PC-3 (cell line): ENCODE results near the gene GIMAP2. TPM values are rescaled to one million over a fixed set of nuclear protein-coding genes. Genes with fewer than 3 reads are reported as not detected.

ENCODE experiments used
- ATAC-seq: fragments of 200-7000 bp; cut with Tn5 transposase; 2 replicates; pipeline ENCODE4 v1.9.1; 2020; ENCODE audit warnings: mild to moderate bottlenecking, moderate library complexity
- BruUV-seq: library from RNA; stranded (reverse); fragments of 400-500 nt; replicated peaks from 2 replicates; lab custom pipeline; 2021; lab: Mats Ljungman, UMichigan
- CTCF ChIA-PET: fragments of 300-600 bp; sonication (Branson Sonifier 250); formaldehyde crosslinking; loops from one replicate; lab custom pipeline; 2022; ENCODE audit warnings: antibody characterized with exemption; lab: Charles Lee
- POLR2A ChIA-PET: fragments of 300-600 bp; sonication (Branson Sonifier 250); formaldehyde crosslinking; loops from one replicate; lab custom pipeline; 2022; ENCODE audit warnings: antibody characterized with exemption; ENCODE audit not compliant: unreplicated experiment; lab: Charles Lee
- DNase-seq: peaks from one replicate; pipeline ENCODE4 v3.0.0-alpha.2; 2015
- H2AFZ ChIP-seq: fragments of 300-600 bp; sonication (generic); 2 replicates; pipeline ENCODE4 v1.6.0; 2016; ENCODE audit warnings: antibody characterized with exemption, low read length
- H3F3A ChIP-seq: fragments of 300-600 bp; sonication (generic); one replicate; pipeline ENCODE4 v1.6.0; 2017; ENCODE audit warnings: antibody characterized with exemption, low read length, control low read depth, mild to moderate bottlenecking; ENCODE audit not compliant: unreplicated experiment
- H3K27ac ChIP-seq: fragments of 300-600 bp; sonication (generic); 2 replicates; pipeline ENCODE4 v1.5.1; 2016; ENCODE audit warnings: mild to moderate bottlenecking, low read length
- H3K27me3 ChIP-seq: fragments of 300-600 bp; sonication (generic); 2 replicates; pipeline ENCODE4 v1.6.1; 2016; ENCODE audit warnings: low read length, mixed read lengths
- H3K36me3 ChIP-seq: fragments of 300-600 bp; sonication (generic); 2 replicates; pipeline ENCODE4 v1.6.1; 2016; ENCODE audit warnings: low read depth, mixed run types, low read length, mixed read lengths
- H3K4me1 ChIP-seq: fragments of 300-600 bp; sonication (generic); 2 replicates; pipeline ENCODE4 v1.5.1; 2016; ENCODE audit warnings: low read length; ENCODE audit not compliant: insufficient read depth
- H3K4me2 ChIP-seq: fragments of 300-600 bp; sonication (generic); 2 replicates; pipeline ENCODE4 v1.6.0; 2016; ENCODE audit warnings: low read length
- H3K4me3 ChIP-seq: fragments of 300-600 bp; sonication (generic); 2 replicates; pipeline ENCODE4 v1.5.1; 2016; ENCODE audit warnings: mild to moderate bottlenecking, low read length, mixed read lengths
- H3K79me2 ChIP-seq: fragments of 300-600 bp; sonication (generic); 2 replicates; pipeline ENCODE4 v1.6.1; 2017; ENCODE audit warnings: low read length, mixed read lengths
- H3K9ac ChIP-seq: fragments of 300-600 bp; sonication (generic); 2 replicates; pipeline ENCODE4 v1.6.0; 2016; ENCODE audit warnings: mild to moderate bottlenecking, low read length
- H3K9me2 ChIP-seq: fragments of 300-600 bp; sonication (generic); replicated peaks from 2 replicates; pipeline ENCODE4 v1.6.1; 2016; ENCODE audit warnings: mixed run types, low read length, mixed read lengths
- H3K9me3 ChIP-seq: fragments of 300-600 bp; sonication (generic); 2 replicates; pipeline ENCODE4 v1.6.1; 2016; ENCODE audit warnings: low read length, mixed read lengths
- H4K20me1 ChIP-seq: fragments of 300-600 bp; sonication (generic); 2 replicates; pipeline ENCODE4 v1.6.1; 2016; ENCODE audit warnings: low read length, mixed read lengths
- CTCF ChIP-seq: fragments of 300-600 bp; sonication (generic); conservative IDR thresholded peaks from 2 replicates; pipeline ENCODE4 v1.5.1; 2017; ENCODE audit warnings: antibody characterized with exemption, low read depth, mild to moderate bottlenecking, low read length
- EZH2 ChIP-seq: fragments of 300-600 bp; sonication (generic); IDR thresholded peaks from one replicate; pipeline ENCODE4 v1.6.1; 2017; ENCODE audit warnings: antibody characterized with exemption, mild to moderate bottlenecking, low read length; ENCODE audit not compliant: unreplicated experiment
- EZH2phosphoT487 ChIP-seq: fragments of 300-600 bp; sonication (generic); IDR thresholded peaks from 2 replicates; pipeline ENCODE4 v1.6.1; 2018; ENCODE audit warnings: mild to moderate bottlenecking, antibody characterized with exemption, low read length, borderline replicate concordance
- intact Hi-C: fragments of 100-400 bp; cut with micrococcal nuclease; formaldehyde crosslinking; loops from 2 replicates; pipeline ENCODE4 v1.9.0; 2023
- total RNA-seq: library from RNA; depleted of rRNA; stranded (reverse); fragments of >200 nt; gene quantifications from 2 replicates; pipeline ENCODE4 v1.2.3, GENCODE V29; 2014

GIMAP2 gene
- total RNA-seq, 1 experiment from 2014 or later = not detected

DNA sequence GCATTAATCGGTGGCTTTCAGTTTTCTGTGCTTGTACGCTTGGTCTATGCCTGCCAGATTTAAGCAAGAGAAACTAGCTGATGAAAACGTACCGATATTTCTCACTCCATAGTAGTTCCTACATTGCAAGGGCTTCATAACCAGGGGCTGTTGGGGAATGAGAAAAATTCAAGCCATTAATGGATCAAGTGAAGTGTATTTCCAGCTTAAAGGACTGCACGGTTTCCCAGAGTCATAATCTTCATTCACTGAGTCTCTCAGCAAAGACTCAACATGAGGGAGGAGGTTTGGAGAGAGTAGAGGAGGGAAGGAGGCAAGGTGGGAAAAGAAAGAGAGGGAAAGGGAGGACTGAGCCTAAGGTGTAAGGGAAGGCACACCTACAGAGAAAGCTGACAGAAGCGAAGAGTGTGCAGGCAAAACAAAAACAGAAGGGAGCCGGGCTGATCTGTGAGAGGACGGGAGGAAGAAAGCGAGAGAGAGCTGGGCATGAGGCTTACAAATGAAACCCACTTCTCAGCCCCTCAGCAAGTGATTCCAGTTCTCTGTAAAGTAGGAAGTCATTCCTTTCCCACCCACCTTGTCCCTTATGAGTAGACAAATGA lies 625 bp downstream of the GIMAP2 start:
- ATAC-seq = peak; percentile 64
- intact Hi-C loops = no loop called here
- no peak overlapping the region for H3K9ac ChIP-seq
- peak overlapping the region; percentile 78 for H2AFZ ChIP-seq
- peaks cover 7% of the 10 kb centered on the region; the same call in 1 of the 2 replicates for H3K4me1 ChIP-seq
- no peaks in the 10 kb centered on the region for H3K36me3 ChIP-seq
- no peaks in the 10 kb centered on the region for H3K9me2 ChIP-seq
- H3F3A ChIP-seq = no peaks in the 10 kb centered on the region
- H3K9me3 ChIP-seq = no peaks in the 10 kb centered on the region
- H4K20me1 ChIP-seq = no peaks in the 10 kb centered on the region
- H3K27ac ChIP-seq = no peak overlapping the region
- ChIA-PET POLR2A (no interaction called here), CTCF (no interaction called here)
- H3K4me3 ChIP-seq = peak overlapping the region; percentile 63
- TF ChIP-seq EZH2 (no peak), CTCF (no peak)
- no peaks in the 10 kb centered on the region for H3K79me2 ChIP-seq
- peaks cover 21% of the 10 kb centered on the region for H3K27me3 ChIP-seq
- H3K4me2 ChIP-seq = peak overlapping the region; percentile 81
- no peak for DNase-seq
- no TSS peak for BruUV-seq

GRCh38 chr7:150688630-150689029 lies 3.1 kb downstream of the GIMAP2 start:
- no peak for TF ChIP-seq EZH2
- no peak for TF ChIP-seq CTCF
- no peak for TF ChIP-seq EZH2phosphoT487
- Histone ChIP-seq H3K27ac (no peak overlapping the region), H3F3A (no peaks in the 10 kb centered on the region), H3K36me3 (no peaks in the 10 kb centered on the region), H3K9me2 (no peaks in the 10 kb centered on the region), H3K4me2 (no peak overlapping the region), H3K4me3 (no peak overlapping the region), H3K4me1 (peaks cover 7% of the 10 kb centered on the region; the same call in 1 of the 2 replicates), H2AFZ (no peak overlapping the region), H4K20me1 (no peaks in the 10 kb centered on the region), H3K9ac (no peak overlapping the region), H3K79me2 (no peaks in the 10 kb centered on the region), H3K27me3 (peaks cover 34% of the 10 kb centered on the region), H3K9me3 (no peaks in the 10 kb centered on the region)
- ATAC-seq (no peak), DNase-seq (no peak)
- intact Hi-C loops = no loop called here
- no TSS peak for BruUV-seq
- POLR2A ChIA-PET = no interaction called here
- CTCF ChIA-PET = no interaction called here

GRCh38 chr7:150695654-150696053 lies 10.1 kb downstream of the GIMAP2 start:
- peaks cover 18% of the 10 kb centered on the region for H3K27me3 ChIP-seq
- H3F3A ChIP-seq = no peaks in the 10 kb centered on the region
- H3K9me3 ChIP-seq = no peaks in the 10 kb centered on the region
- H2AFZ ChIP-seq = no peak overlapping the region
- no peak overlapping the region for H3K4me2 ChIP-seq
- DNase-seq (no peak), ATAC-seq (no peak)
- CTCF ChIA-PET = no interaction called here
- POLR2A ChIA-PET = no interaction called here
- H3K36me3 ChIP-seq = no peaks in the 10 kb centered on the region
- no peak overlapping the region for H3K9ac ChIP-seq
- no peak overlapping the region for H3K27ac ChIP-seq
- intact Hi-C loops = no loop called here
- no TSS peak for BruUV-seq
- H3K4me3 ChIP-seq = no peak overlapping the region
- TF ChIP-seq EZH2phosphoT487 (no peak), EZH2 (no peak), CTCF (no peak)
- H3K9me2 ChIP-seq = no peaks in the 10 kb centered on the region
- H3K4me1 ChIP-seq = no peaks in the 10 kb centered on the region
- H3K79me2 ChIP-seq = no peaks in the 10 kb centered on the region
- H4K20me1 ChIP-seq = no peaks in the 10 kb centered on the region
